ENCODE results near the gene ZNF655. TPM values are rescaled to one million over a fixed set of nuclear protein-coding genes. Genes with fewer than 3 reads are reported as not detected.
"Not testable (repeated sequence)": the region's sequence is repeated elsewhere in the genome, so short reads cannot be mapped to it uniquely, and the experiment has no call there.

Gene ZNF655
- polyA plus RNA-seq, 3 donors, result 61.6 to 151 (median 62.2) TPM

- intact Hi-C loops (cut with micrococcal nuclease), result no loop called here
- Mint-ChIP-seq H3K9me3 (peaks cover 39 to 73% (median 70%) of the 10 kb centered on the region in 7 donors), H3K27me3 (ENCODE audit: low read depth in 3 of 3) (peaks cover 1 to 4% (median 2%) of the 10 kb centered on the region in 3 donors), H3K27ac (no peak overlapping the region), H3K4me1 (no peaks in the 10 kb centered on the region), H3K4me3 (no peak overlapping the region), H3K36me3 (peaks cover 4 to 10% of the 10 kb centered on the region in 2 donors)
- no peak overlapping the region for H3K4me3 ChIP-seq (replicated peaks in 1 of 3; ENCODE audit: low read depth in 2 of 3, low read length in 3 of 3)
- no peaks in the 10 kb centered on the region for H3K27me3 ChIP-seq (ENCODE audit: control insufficient read depth in 2 of 2, insufficient read depth in 2 of 2, low read length in 2 of 2)
- no peak overlapping the region for H3K9ac ChIP-seq (ENCODE audit: insufficient read depth, low read length, poor library complexity, severe bottlenecking)
- no peak overlapping the region for H3K4me2 ChIP-seq (replicated peaks; ENCODE audit: extremely low read depth, low read length, poor library complexity, severe bottlenecking)
- H3K79me2 ChIP-seq (ENCODE audit: insufficient read depth, low read length), result no peaks in the 10 kb centered on the region
- no peaks in the 10 kb centered on the region for H3K4me1 ChIP-seq (ENCODE audit: control insufficient read depth in 1 of 2, insufficient read depth in 2 of 2, low read length in 2 of 2)
- no peak for TF ChIP-seq CTCF (IDR thresholded peaks at IDR 0.05)
- no peak overlapping the region for H3K27ac ChIP-seq (ENCODE audit: low read depth in 1 of 2, low read length in 2 of 2)
- peaks cover 3 to 9% of the 10 kb centered on the region in 2 donors for H3K36me3 ChIP-seq (replicated peaks in 1 of 2; ENCODE audit: control insufficient read depth in 1 of 2, insufficient read depth in 2 of 2, low read length in 2 of 2)
- WGBS (ENCODE audit: insufficient coverage), result 97% methylated on average over 5 of the region's 6 CpGs
- no peaks in the 10 kb centered on the region for H4K20me1 ChIP-seq (ENCODE audit: insufficient read depth, low read length)
- peaks cover 47 to 72% of the 10 kb centered on the region in 2 donors for H3K9me3 ChIP-seq (replicated peaks in 1 of 2; ENCODE audit: control insufficient read depth in 1 of 2, insufficient read depth in 1 of 2, low read length in 2 of 2)
- no peak for DNase-seq
- H2AFZ ChIP-seq (ENCODE audit: insufficient read depth, low read depth, low read length, poor library complexity, severe bottlenecking), result no peak overlapping the region
These were observed 14.5 kb upstream of the ZNF655 start for GRCh38 chr7:99543916-99544315.

- H4K20me1 ChIP-seq (ENCODE audit: insufficient read depth, low read length); H3K27me3 ChIP-seq (ENCODE audit: control insufficient read depth in 2 of 2, insufficient read depth in 2 of 2, low read length in 2 of 2); H3K79me2 ChIP-seq (ENCODE audit: insufficient read depth, low read length); intact Hi-C loops (cut with micrococcal nuclease); H3K27me3 Mint-ChIP-seq (ENCODE audit: low read depth in 3 of 3); H3K27ac ChIP-seq (ENCODE audit: low read depth in 1 of 2, low read length in 2 of 2); H3K9ac ChIP-seq (ENCODE audit: insufficient read depth, low read length, poor library complexity, severe bottlenecking); H3K4me1 Mint-ChIP-seq; DNase-seq; H3K4me2 ChIP-seq (replicated peaks; ENCODE audit: extremely low read depth, low read length, poor library complexity, severe bottlenecking); H3K4me1 ChIP-seq (ENCODE audit: control insufficient read depth in 1 of 2, insufficient read depth in 2 of 2, low read length in 2 of 2); H3K36me3 ChIP-seq (replicated peaks in 1 of 2; ENCODE audit: control insufficient read depth in 1 of 2, insufficient read depth in 2 of 2, low read length in 2 of 2); H2AFZ ChIP-seq (ENCODE audit: insufficient read depth, low read depth, low read length, poor library complexity, severe bottlenecking); H3K4me3 Mint-ChIP-seq; H3K4me3 ChIP-seq (replicated peaks in 1 of 3; ENCODE audit: low read depth in 2 of 3, low read length in 3 of 3); H3K27ac Mint-ChIP-seq: not testable (repeated sequence)
- peaks cover 4 to 12% of the 10 kb centered on the region in 2 donors for H3K36me3 Mint-ChIP-seq
- H3K9me3 ChIP-seq (replicated peaks in 1 of 2; ENCODE audit: control insufficient read depth in 1 of 2, insufficient read depth in 1 of 2, low read length in 2 of 2), result peaks cover 36 to 59% of the 10 kb centered on the region in 2 donors
- 90% methylated on average over 2 of the region's 5 CpGs for WGBS (ENCODE audit: insufficient coverage)
- peaks cover 34 to 61% (median 57%) of the 10 kb centered on the region in 7 donors for H3K9me3 Mint-ChIP-seq
These were observed 13.1 kb upstream of the ZNF655 start for GRCh38 chr7:99545308-99545707.

- Histone ChIP-seq H3K4me1 (ENCODE audit: control insufficient read depth in 1 of 2, insufficient read depth in 2 of 2, low read length in 2 of 2) (peaks cover 13 to 16% of the 10 kb centered on the region in 2 donors), H3K9me3 (replicated peaks in 1 of 2; ENCODE audit: control insufficient read depth in 1 of 2, insufficient read depth in 1 of 2, low read length in 2 of 2) (peaks cover 0 to 17% of the 10 kb centered on the region in 2 donors), H3K36me3 (replicated peaks in 1 of 2; ENCODE audit: control insufficient read depth in 1 of 2, insufficient read depth in 2 of 2, low read length in 2 of 2) (peaks cover 3 to 16% of the 10 kb centered on the region in 2 donors), H3K79me2 (ENCODE audit: insufficient read depth, low read length) (peaks cover 22% of the 10 kb centered on the region)
- H3K4me2 ChIP-seq (replicated peaks; ENCODE audit: extremely low read depth, low read length, poor library complexity, severe bottlenecking); H2AFZ ChIP-seq (ENCODE audit: insufficient read depth, low read depth, low read length, poor library complexity, severe bottlenecking); H3K27me3 Mint-ChIP-seq (ENCODE audit: low read depth in 3 of 3); H4K20me1 ChIP-seq (ENCODE audit: insufficient read depth, low read length); H3K4me3 Mint-ChIP-seq; intact Hi-C loops (cut with micrococcal nuclease); H3K27ac Mint-ChIP-seq; H3K27me3 ChIP-seq (ENCODE audit: control insufficient read depth in 2 of 2, insufficient read depth in 2 of 2, low read length in 2 of 2); DNase-seq; H3K27ac ChIP-seq (ENCODE audit: low read depth in 1 of 2, low read length in 2 of 2); H3K9ac ChIP-seq (ENCODE audit: insufficient read depth, low read length, poor library complexity, severe bottlenecking); H3K4me3 ChIP-seq (replicated peaks in 1 of 3; ENCODE audit: low read depth in 2 of 3, low read length in 3 of 3): not testable (repeated sequence)
- Mint-ChIP-seq H3K9me3 (peaks cover 7 to 21% (median 17%) of the 10 kb centered on the region in 7 donors), H3K4me1 (peaks cover 20% of the 10 kb centered on the region), H3K36me3 (peaks cover 16 to 21% of the 10 kb centered on the region in 2 donors)
- WGBS (ENCODE audit: insufficient coverage), result no CpG with 5 or more reads among the region's 2 CpGs
These were observed 8.9 kb upstream of the ZNF655 start for GRCh38 chr7:99549545-99549944.

All from CD14-positive monocyte (primary cell).